GM12878 (cell line): ENCODE data around the gene OR2M3. TPM values are rescaled to one million over a fixed set of nuclear protein-coding genes. Genes with fewer than 3 reads are reported as not detected.

Experiments used
- ATAC-seq: fragments of 200-7000 bp; cut with Tn5 transposase; 3 replicates; pipeline ENCODE4 v1.9.1; 2020; ENCODE audit warnings: mild to moderate bottlenecking, moderate library complexity
- BruUV-seq: library from RNA; stranded (reverse); fragments of 400-500 nt; replicated peaks from 2 replicates; lab custom pipeline; 2021; lab: Mats Ljungman, UMichigan
- CTCF ChIA-PET: fragments of 300-600 bp; sonication (Branson Sonifier 250); formaldehyde crosslinking; extraction: SDS; loops from one replicate; lab custom pipeline; 2021; ENCODE audit warnings: inconsistent platforms; lab: Yijun Ruan, JAX
- POLR2A ChIA-PET: fragments of 350-600 bp; formaldehyde crosslinking; extraction: SDS; loops from one replicate; lab custom pipeline; 2021; ENCODE audit warnings: inconsistent platforms; lab: Charles Lee
- RAD21 ChIA-PET: fragments of 300-600 bp; sonication (Branson Sonifier 250); formaldehyde crosslinking; loops from one replicate; lab custom pipeline; 2023; ENCODE audit warnings: antibody characterized with exemption; ENCODE audit not compliant: unreplicated experiment; lab: Charles Lee
- SMC1A ChIA-PET: fragments of 300-600 bp; sonication (Branson Sonifier 250); formaldehyde crosslinking; loops from one replicate; lab custom pipeline; 2023; ENCODE audit not compliant: unreplicated experiment, uncharacterized antibody; lab: Charles Lee
- DNase-seq: peaks from one replicate; pipeline ENCODE4 v3.0.0-alpha.2; 2011; ENCODE audit warnings: low read depth, low spot score
- FAIRE-seq: peaks from 3 replicates; lab custom pipeline; 2011; peaks lifted over from hg19 to GRCh38; lab: Jason Lieb, UNC
- H2AFZ ChIP-seq: 2 replicates; pipeline ENCODE4 v1.6.0; 2011; ENCODE audit warnings: low read depth, low read length, control low read depth; ENCODE audit not compliant: control insufficient read depth
- H3K27ac ChIP-seq: 2 replicates; pipeline ENCODE4 v1.5.1; 2011; ENCODE audit warnings: control low read depth; ENCODE audit not compliant: control insufficient read depth, insufficient read depth
- H3K27me3 ChIP-seq, 2 experiments: replicated peaks in 1 of 2; 2 replicates each; pipeline versions ENCODE4 v1.6.0 to v1.6.1; 2011; ENCODE audit warnings: low read length in 1 of 2; ENCODE audit not compliant: control insufficient read depth in 2 of 2, insufficient read depth in 2 of 2
- H3K36me3 ChIP-seq, 2 experiments: 2 replicates each; pipeline ENCODE4 v1.5.1; 2011; ENCODE audit warnings: low read length in 1 of 2; ENCODE audit not compliant: control insufficient read depth in 2 of 2, insufficient read depth in 2 of 2
- H3K4me1 ChIP-seq: 2 replicates; pipeline ENCODE4 v1.6.1; 2011; ENCODE audit warnings: mild to moderate bottlenecking, low read length, moderate library complexity, mixed read lengths; ENCODE audit not compliant: control insufficient read depth, insufficient read depth
- H3K4me2 ChIP-seq: 2 replicates; pipeline ENCODE4 v1.6.0; 2011; ENCODE audit warnings: control low read depth; ENCODE audit not compliant: control insufficient read depth, insufficient read depth
- H3K4me3 ChIP-seq: fragments of 200-600 bp; sonication (generic); 2 replicates; pipeline ENCODE4 v1.5.1; 2016
- H3K79me2 ChIP-seq: 2 replicates; pipeline ENCODE4 v1.6.0; 2011; ENCODE audit warnings: low read length; ENCODE audit not compliant: control insufficient read depth, insufficient read depth
- H3K9ac ChIP-seq: 2 replicates; pipeline ENCODE4 v1.8.0; 2011; ENCODE audit warnings: low read length, control low read depth, mixed read lengths; ENCODE audit not compliant: control insufficient read depth, insufficient read depth
- H3K9me3 ChIP-seq: replicated peaks from 3 replicates; pipeline ENCODE4 v1.5.1; 2011; ENCODE audit warnings: mild to moderate bottlenecking, low read length; ENCODE audit not compliant: control insufficient read depth, insufficient read depth
- H4K20me1 ChIP-seq: 2 replicates; pipeline ENCODE4 v1.6.0; 2011; ENCODE audit not compliant: control insufficient read depth, insufficient read depth
- BCL11A ChIP-seq: IDR thresholded peaks from 2 replicates; pipeline ENCODE4 v1.6.1; 2011; ENCODE audit warnings: low read depth, low read length
- CREB1 ChIP-seq: IDR thresholded peaks from 2 replicates; pipeline ENCODE4 v1.6.1; 2012; ENCODE audit warnings: low read depth, mild to moderate bottlenecking, inconsistent platforms
- EGR1 ChIP-seq, 2 experiments: IDR thresholded peaks; 1 replicate in 1 of 2; 2 replicates in 1 of 2; pipeline ENCODE4 v1.6.1; 2011 to 2012; ENCODE audit warnings: low read depth in 2 of 2, low read length in 2 of 2, borderline replicate concordance in 1 of 2, mild to moderate bottlenecking in 1 of 2, moderate library complexity in 1 of 2
- EZH2 ChIP-seq: IDR thresholded peaks from 2 replicates; pipeline ENCODE4 v1.6.1; 2012; ENCODE audit warnings: low read depth, mild to moderate bottlenecking, control low read depth, inconsistent platforms, low read length, borderline replicate concordance; ENCODE audit not compliant: control insufficient read depth
- FOXM1 ChIP-seq: IDR thresholded peaks from 2 replicates; pipeline ENCODE4 v1.6.1; 2012; ENCODE audit warnings: low read depth, mild to moderate bottlenecking, inconsistent platforms, low read length, moderate library complexity
- KLF5 ChIP-seq: fragments of 450-650 bp; IDR thresholded peaks from 2 replicates; pipeline ENCODE4 v1.6.1; 2014; ENCODE audit warnings: mild to moderate bottlenecking; ENCODE audit not compliant: partially characterized antibody
- NFYB ChIP-seq: IDR thresholded peaks from 2 replicates; pipeline ENCODE4 v1.6.1; 2011; ENCODE audit warnings: low read depth, mild to moderate bottlenecking, low read length, improper control_type of control experiment, moderate library complexity; ENCODE audit not compliant: insufficient read depth
- NR2F1 ChIP-seq: fragments of 450-650 bp; conservative IDR thresholded peaks from 2 replicates; pipeline ENCODE4 v1.6.1; 2017; ENCODE audit warnings: mild to moderate bottlenecking
- RAD21 ChIP-seq: IDR thresholded peaks from 2 replicates; pipeline ENCODE4 v1.6.1; 2011; ENCODE audit warnings: mild to moderate bottlenecking, low read depth, low read length, moderate library complexity; ENCODE audit not compliant: insufficient read depth
- RELA ChIP-seq: fragments of 450-650 bp; IDR thresholded peaks from 2 replicates; pipeline ENCODE4 v1.8.0; 2014; ENCODE audit warnings: borderline replicate concordance; ENCODE audit not compliant: partially characterized antibody
- SMAD1 ChIP-seq: fragments of 450-650 bp; IDR thresholded peaks from 2 replicates; pipeline ENCODE4 v1.6.1; 2018; ENCODE audit warnings: mild to moderate bottlenecking, low read depth; ENCODE audit not compliant: partially characterized antibody
- SMC3 ChIP-seq: IDR thresholded peaks from 2 replicates; pipeline ENCODE4 v1.6.1; 2011; ENCODE audit warnings: low read length, improper control_type of control experiment, borderline replicate concordance
- TCF12 ChIP-seq: IDR thresholded peaks from 2 replicates; pipeline ENCODE4 v1.6.1; 2011; ENCODE audit warnings: low read depth, mild to moderate bottlenecking, low read length
- TCF3 ChIP-seq: IDR thresholded peaks from 2 replicates; pipeline ENCODE4 v1.6.1; 2012; ENCODE audit warnings: low read depth, mild to moderate bottlenecking, low read length, borderline replicate concordance; ENCODE audit not compliant: insufficient read depth
- TCF7 ChIP-seq: IDR thresholded peaks from 2 replicates; pipeline ENCODE4 v1.6.1; 2014; ENCODE audit warnings: antibody characterized with exemption, borderline replicate concordance
- YY1 ChIP-seq: IDR thresholded peaks from 2 replicates; pipeline ENCODE4 v1.6.1; 2011; ENCODE audit warnings: low read depth, mild to moderate bottlenecking, low read length
- ZNF274 ChIP-seq: IDR thresholded peaks from one replicate; pipeline ENCODE4 v1.8.0; 2011; ENCODE audit not compliant: insufficient read length, insufficient read depth
- ZNF384 ChIP-seq: IDR thresholded peaks from 2 replicates; pipeline ENCODE4 v1.6.1; 2012; ENCODE audit warnings: low read depth, mild to moderate bottlenecking, low read length, improper control_type of control experiment, borderline replicate concordance
- WGBS: methylation state at CpG from one replicate; pipeline ENCODE4 v1.1.6; 2016; ENCODE audit warnings: low lambda C conversion rate; ENCODE audit not compliant: insufficient replicate concordance, insufficient coverage; ENCODE audit errors: missing lambda C conversion rate; 5-methylcytosine and 5-hydroxymethylcytosine counted together
- in situ Hi-C: fragments of 300-500 bp; cut with MboI; formaldehyde crosslinking; loops from 9 replicates; pipeline ENCODE4 v1.14.3; 2018; ENCODE audit warnings: mixed read lengths
- intact Hi-C: fragments of 100-400 bp; cut with micrococcal nuclease; formaldehyde crosslinking; loops from one replicate; pipeline ENCODE4 v1.14.2; 2022; ENCODE audit not compliant: unreplicated experiment
- polyA plus RNA-seq, 11 experiments: library from polyadenylated mRNA; depleted of rRNA in 4 of 11; unstranded in 6 of 11; stranded (reverse) in 5 of 11; fragments of >200 nt; fragmentation: Nextera tagmentation in 4 of 11; fragmentation: Illumina TruSeq in 1 of 11; extraction: Ambion mirVana in 4 of 11; extraction: Trizol in 1 of 11; gene quantifications; 1 replicate in 1 of 11; 2 replicates in 10 of 11; pipeline versions ENCODE4 v1.2.1 to v1.2.3, GENCODE V29; 2011 to 2016; ENCODE audit warnings: inconsistent platforms in 2 of 11, missing spikeins in 2 of 11, low read depth in 1 of 11
- total RNA-seq, 4 experiments: library from RNA; depleted of rRNA in 3 of 4; stranded (reverse); fragments of >200 nt in 3 of 4; fragmentation: Illumina TruSeq in 1 of 4; extraction: Trizol in 1 of 4; gene quantifications; 2 replicates each; pipeline versions ENCODE4 v1.2.1 to v1.2.3, GENCODE V29; 2013 to 2021

OR2M3 gene
- total and polyA plus RNA-seq, 10 of the 15 experiments (the other 5 are each of a cell fraction or from before 2014, with no cell fraction given), result 0.05 TPM; not detected in 9

- no peak for TF ChIP-seq NR2F1
Measured at GRCh38 chr1:248158758-248159157, 38.3 kb upstream of the OR2M3 start (continued).

GRCh38 chr1:248164031-248164430, 33.0 kb upstream of the OR2M3 start:
- no peaks in the 10 kb centered on the region for H3K27me3 ChIP-seq
- H3K79me2 ChIP-seq, result no peaks in the 10 kb centered on the region
- 53% methylated on average over 12 of the region's 12 CpGs for WGBS
- POLR2A ChIA-PET, result no interaction called here
- BruUV-seq, result no TSS peak
- H3K9ac ChIP-seq, result no peak overlapping the region
- intact Hi-C loops, result no loop called here
- DNase-seq (no peak), FAIRE-seq (no peak), ATAC-seq (no peak)
- TF ChIP-seq TCF7 (no peak), YY1 (no peak), ZNF274 (no peak)
- H4K20me1 ChIP-seq, result no peaks in the 10 kb centered on the region
- no peaks in the 10 kb centered on the region for H3K9me3 ChIP-seq
- no peak overlapping the region for H3K4me2 ChIP-seq
- CTCF ChIA-PET, result interaction anchor here (1.3 kb wide), 1 partner anchor 13 kb away, joined by 3 read pairs; no protein-coding TSS in a partner anchor
- SMC1A ChIA-PET, result no interaction called here
- no peaks in the 10 kb centered on the region for H3K4me1 ChIP-seq
- H3K4me3 ChIP-seq, result no peak overlapping the region
- H3K36me3 ChIP-seq, result no peaks in the 10 kb centered on the region
- no peak overlapping the region for H3K27ac ChIP-seq
- RAD21 ChIA-PET, result no interaction called here
- in situ Hi-C loops, result no loop called here
- no peak overlapping the region for H2AFZ ChIP-seq

- RAD21 ChIA-PET, result no interaction called here
- H3K79me2 ChIP-seq, result no peaks in the 10 kb centered on the region
- no TSS peak for BruUV-seq
- no peaks in the 10 kb centered on the region for H3K36me3 ChIP-seq
- POLR2A ChIA-PET, result no interaction called here
- H3K4me2 ChIP-seq, result no peak overlapping the region
- H2AFZ ChIP-seq, result no peak overlapping the region
- ATAC-seq (no peak), DNase-seq (no peak), FAIRE-seq (no peak)
- CTCF ChIA-PET, result no interaction called here
- H3K27ac ChIP-seq, result no peak overlapping the region
- H4K20me1 ChIP-seq, result no peaks in the 10 kb centered on the region
- SMC1A ChIA-PET, result no interaction called here
- H3K4me1 ChIP-seq, result no peaks in the 10 kb centered on the region
- intact Hi-C loops (no loop called here), in situ Hi-C loops (no loop called here)
- H3K27me3 ChIP-seq, result no peaks in the 10 kb centered on the region
- no peak overlapping the region for H3K4me3 ChIP-seq
- WGBS, result 44% methylated on average over 14 of the region's 14 CpGs
- TF ChIP-seq ZNF384 (no peak), NFYB (no peak), TCF12 (no peak), SMC3 (no peak), CREB1 (no peak), KLF5 (no peak), SMAD1 (no peak), EZH2 (no peak), RAD21 (no peak), TCF3 (no peak), FOXM1 (no peak), EGR1 (IDR thresholded peaks at IDR 0.05; ENCODE audit: borderline replicate concordance in 1 of 2, low read depth in 2 of 2, low read length in 2 of 2) (no peak), BCL11A (no peak), RELA (no peak)
- H3K9me3 ChIP-seq, result no peaks in the 10 kb centered on the region
- no peak overlapping the region for H3K9ac ChIP-seq
Measured at GRCh38 chr1:248165186-248165585, 31.9 kb upstream of the OR2M3 start.
